Esophagus muscularis mucosa (tissue), 4 donors: ENCODE results near the gene PROX2. TPM values are rescaled to one million over a fixed set of nuclear protein-coding genes. Genes with fewer than 3 reads are reported as not detected.
A peak's percentile ranks its signal among the peaks of the same experiment; 100 is the strongest.

ENCODE experiments used
- DNase-seq: peaks from one replicate; pipeline ENCODE4 v3.0.0-alpha.2; 2017; ENCODE audit errors: extremely low spot score
- H3K27ac ChIP-seq, 4 donors: fragments of 200-600 bp; sonication (generic); replicated peaks in 1 of 4; 1 replicate in 3 of 4; 2 replicates in 1 of 4; pipeline ENCODE4 v1.5.1; 2016 to 2019; ENCODE audit warnings: mild to moderate bottlenecking in 1 of 4
- H3K27me3 ChIP-seq, 4 donors: fragments of 200-600 bp; sonication (generic); one replicate each; pipeline versions ENCODE4 v1.5.1 to v1.6.0; 2016 to 2019
- H3K36me3 ChIP-seq, 4 donors: fragments of 200-600 bp; sonication (generic); one replicate each; pipeline ENCODE4 v1.5.1; 2016 to 2019
- H3K4me1 ChIP-seq, 4 donors: fragments of 200-600 bp; sonication (generic); one replicate each; pipeline ENCODE4 v1.5.1; 2016 to 2019
- H3K4me3 ChIP-seq, 4 donors: fragments of 200-600 bp; sonication (generic); 1 replicate in 2 of 4; 2 replicates in 2 of 4; pipeline ENCODE4 v1.5.1; 2016 to 2019; ENCODE audit warnings: mild to moderate bottlenecking in 4 of 4, moderate library complexity in 1 of 4
- H3K9me3 ChIP-seq, 4 donors: fragments of 200-600 bp; sonication (generic); 1 replicate in 3 of 4; 2 replicates in 1 of 4; pipeline ENCODE4 v1.5.1; 2016 to 2019
- CTCF ChIP-seq, 3 experiments: fragments of 200-600 bp in 2 of 3; fragments of 450-650 bp in 1 of 3; sonication (generic) in 2 of 3; IDR thresholded peaks; one replicate each; pipeline ENCODE4 v1.5.1; 2017 to 2019; ENCODE audit warnings: antibody characterized with exemption in 3 of 3, mild to moderate bottlenecking in 2 of 3, moderate library complexity in 1 of 3
- EP300 ChIP-seq: sonication (generic); formaldehyde crosslinking; IDR thresholded peaks from one replicate; pipeline ENCODE4 v1.6.1; 2017; ENCODE audit warnings: antibody characterized with exemption
- POLR2A ChIP-seq: fragments of 450-650 bp; IDR thresholded peaks from one replicate; pipeline ENCODE4 v1.6.1; 2017; ENCODE audit warnings: antibody characterized with exemption, moderate library complexity, mild to moderate bottlenecking, low read depth
- POLR2AphosphoS5 ChIP-seq, 2 donors: sonication (generic); formaldehyde crosslinking; IDR thresholded peaks; one replicate each; pipeline ENCODE4 v1.6.1; 2017; ENCODE audit warnings: antibody characterized with exemption in 2 of 2
- WGBS: methylation state at CpG from one replicate; pipeline ENCODE4 v1.1.5; 2018; 5-methylcytosine and 5-hydroxymethylcytosine counted together
- intact Hi-C: fragments of 100-400 bp; cut with DNase I; formaldehyde crosslinking; loops from one replicate; pipeline ENCODE4 v1.15.1; 2023
- total RNA-seq, 4 donors: library from RNA; depleted of rRNA; stranded (reverse); fragments of >200 nt; gene quantifications; one replicate each; pipeline versions ENCODE4 v1.1.0 to v1.2.1, GENCODE V29; 2016

The PROX2 gene
- total RNA-seq, 4 donors from 2014 or later, result not detected

- Histone ChIP-seq H3K9me3 (no peaks in the 10 kb centered on the region), H3K27me3 (no peaks in the 10 kb centered on the region), H3K4me3 (peak overlapping the region in 1 of 4 donors; percentile 16), H3K4me1 (peaks cover 54 to 71% (median 69%) of the 10 kb centered on the region in 4 donors), H3K36me3 (peaks cover 15 to 44% (median 30%) of the 10 kb centered on the region in 4 donors), H3K27ac (peak overlapping the region; percentile 46 to 99 (median 61))
- intact Hi-C loops, result no loop called here
- no peak for TF ChIP-seq POLR2A
- TF ChIP-seq CTCF (IDR thresholded peaks at IDR 0.05), result no peak
- no peak for TF ChIP-seq EP300
- peak; percentile 17 to 75 for TF ChIP-seq POLR2AphosphoS5 (IDR thresholded peaks at IDR 0.05)
- WGBS, result 82% methylated on average over 3 of the region's 3 CpGs
- DNase-seq, result no peak
Measured at GRCh38 chr14:74886001-74886400, 10.1 kb upstream of the PROX2 start.

GRCh38 chr14:74882103-74882920 lies 6.4 kb upstream of the PROX2 start:
- H3K27me3 ChIP-seq, result no peaks in the 10 kb centered on the region
- peaks cover 49 to 56% (median 54%) of the 10 kb centered on the region in 4 donors for H3K4me1 ChIP-seq
- H3K9me3 ChIP-seq, result no peaks in the 10 kb centered on the region
- peaks cover 0 to 17% (median 8%) of the 10 kb centered on the region in 4 donors for H3K36me3 ChIP-seq
- TF ChIP-seq CTCF (IDR thresholded peaks at IDR 0.05) (peak in 1 of 3 experiments; percentile 2), EP300 (no peak), POLR2AphosphoS5 (IDR thresholded peaks at IDR 0.05) (no peak), POLR2A (no peak)
- 3% methylated on average over 16 of the region's 49 CpGs for WGBS
- DNase-seq, result no peak
- H3K27ac ChIP-seq, result peak overlapping the region; percentile 95 to 99 (median 97)
- intact Hi-C loops, result no loop called here
- peak overlapping the region; percentile 87 to 93 (median 90) for H3K4me3 ChIP-seq

GRCh38 chr14:74881431-74882102 lies 5.6 kb upstream of the PROX2 start, which contains the start of gene DLST:
Gene DLST, plus strand, starts transcription at chr14:74881916. Its CDS starts 38 bp downstream, at chr14:74881954.
- WGBS, result 2% methylated on average over 7 of the region's 53 CpGs
- Histone ChIP-seq H3K4me3 (peak within 1 kb of the TSS; percentile 87 to 93 (median 90)), H3K4me1 (peaks cover 45 to 49% (median 46%) of the 10 kb centered on the region in 4 donors), H3K27me3 (no peaks in the 10 kb centered on the region), H3K36me3 (peaks cover 0 to 9% (median 5%) of the 10 kb centered on the region in 4 donors), H3K27ac (peak within 1 kb of the TSS; percentile 95 to 99 (median 97)), H3K9me3 (no peaks in the 10 kb centered on the region)
- intact Hi-C loops, result no loop called here
- TF ChIP-seq POLR2AphosphoS5 (IDR thresholded peaks at IDR 0.05) (peak; percentile 93 to 97), CTCF (IDR thresholded peaks at IDR 0.05) (peak in 1 of 3 experiments; percentile 5), EP300 (no peak), POLR2A (peak; percentile 81)
- peak; percentile 95 for DNase-seq

GRCh38 chr14:74879427-74880182 lies 3.7 kb upstream of the PROX2 start:
- no peak for TF ChIP-seq POLR2A
- no peak for TF ChIP-seq POLR2AphosphoS5 (IDR thresholded peaks at IDR 0.05)
- TF ChIP-seq CTCF (IDR thresholded peaks at IDR 0.05), result no peak
- no peak for TF ChIP-seq EP300
- Histone ChIP-seq H3K27me3 (no peaks in the 10 kb centered on the region), H3K4me3 (no peak overlapping the region), H3K4me1 (peaks cover 26 to 31% (median 28%) of the 10 kb centered on the region in 4 donors), H3K36me3 (no peaks in the 10 kb centered on the region), H3K9me3 (no peaks in the 10 kb centered on the region), H3K27ac (no peak overlapping the region)
- DNase-seq, result no peak
- WGBS, result 78% methylated on average over 3 of the region's 3 CpGs
- intact Hi-C loops, result no loop called here
